Mammary epithelial cell (primary cell): ENCODE results near the gene SLC38A8.

ENCODE experiments used
- CTCF ChIP-seq, 2 donors: IDR thresholded peaks in 1 of 2; conservative IDR thresholded peaks in 1 of 2; 2 replicates each; pipeline ENCODE4 v1.5.1; 2011 to 2012; ENCODE audit warnings: inconsistent platforms in 2 of 2, low read length in 2 of 2, mild to moderate bottlenecking in 2 of 2, control low read depth in 1 of 2, low read depth in 1 of 2; ENCODE audit not compliant: insufficient read depth in 1 of 2; ENCODE audit errors: extremely low read depth in 1 of 2
- EZH2 ChIP-seq: IDR thresholded peaks from 2 replicates; pipeline ENCODE4 v1.6.1; 2012; ENCODE audit warnings: low read length, inconsistent platforms, borderline replicate concordance

- TF ChIP-seq CTCF (conservative IDR thresholded peaks at IDR 0.05 in 1 of 2, IDR thresholded peaks at IDR 0.05 in 1 of 2; ENCODE audit: extremely low read depth in 1 of 2, insufficient read depth in 1 of 2, low read depth in 1 of 2, low read length in 2 of 2) (no peak), EZH2 (no peak)
Observed at GRCh38 chr16:83977056-83977815, 65.4 kb downstream of the SLC38A8 start.
